HG02885 (cell line): ENCODE results near the gene TAS2R39.
"Not testable (repeated sequence)": the region's sequence is repeated elsewhere in the genome, so short reads cannot be mapped to it uniquely, and the experiment has no call there.

Experiments
- ATAC-seq: cut with Tn5 transposase; IDR thresholded peaks from one replicate; pipeline ENCODE4 v1.9.1; 2021; ENCODE audit warnings: mild to moderate bottlenecking; ENCODE audit not compliant: unreplicated experiment, poor library complexity

Gene TAS2R39

DNA sequence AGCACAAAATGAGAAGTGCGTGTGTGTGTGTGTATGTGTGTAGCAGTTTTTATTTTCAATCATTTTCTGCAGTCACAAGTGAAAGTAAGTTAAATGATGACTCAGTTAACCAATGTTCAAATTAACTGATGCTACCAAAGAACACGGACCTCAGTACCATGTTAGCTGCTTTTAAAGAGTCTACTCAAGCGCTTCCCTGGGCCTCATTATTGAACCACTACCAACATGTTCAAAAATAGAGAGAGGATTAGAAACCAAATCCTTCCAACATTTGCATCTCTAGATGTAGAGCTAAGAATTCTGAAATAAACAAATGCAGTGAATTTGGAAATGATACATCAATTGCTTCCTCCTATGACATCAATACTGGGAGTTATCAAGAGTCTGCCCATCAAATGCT, at the start of gene TAS2R39:
TSS of gene TAS2R39 (plus strand) at position 396 of the 400 bp plus-strand sequence. CDS start at position 396, 0 bp downstream.
- no peak for ATAC-seq

- ATAC-seq: no peak
Measured at GRCh38 chr7:143147070-143147469, 36.1 kb upstream of the TAS2R39 start.

DNA sequence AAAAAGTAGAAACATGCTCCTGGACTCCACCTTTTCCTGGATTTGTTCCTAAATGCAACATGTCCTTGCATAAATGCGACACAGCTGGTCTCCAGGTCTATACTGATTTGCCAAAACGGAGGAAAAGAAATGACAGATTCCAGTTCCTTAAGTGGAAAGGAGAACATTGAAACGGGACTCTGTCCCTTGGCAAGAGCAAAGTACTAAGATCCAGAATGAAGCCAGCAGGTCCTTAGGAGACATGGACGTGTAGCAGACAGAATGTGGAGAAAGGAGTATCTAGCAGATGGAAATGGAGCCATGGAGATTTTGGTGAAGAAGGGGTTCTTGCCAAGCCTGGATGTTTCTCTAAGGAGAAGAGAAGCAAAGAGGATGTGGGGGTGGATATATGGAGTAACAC, 35.2 kb upstream of the TAS2R39 start:
- ATAC-seq: no peak

GRCh38 chr7:143148651-143149050, 34.6 kb upstream of the TAS2R39 start:
- no peak for ATAC-seq

GRCh38 chr7:143150696-143151095, 32.5 kb upstream of the TAS2R39 start:
- not testable (repeated sequence) for ATAC-seq

DNA sequence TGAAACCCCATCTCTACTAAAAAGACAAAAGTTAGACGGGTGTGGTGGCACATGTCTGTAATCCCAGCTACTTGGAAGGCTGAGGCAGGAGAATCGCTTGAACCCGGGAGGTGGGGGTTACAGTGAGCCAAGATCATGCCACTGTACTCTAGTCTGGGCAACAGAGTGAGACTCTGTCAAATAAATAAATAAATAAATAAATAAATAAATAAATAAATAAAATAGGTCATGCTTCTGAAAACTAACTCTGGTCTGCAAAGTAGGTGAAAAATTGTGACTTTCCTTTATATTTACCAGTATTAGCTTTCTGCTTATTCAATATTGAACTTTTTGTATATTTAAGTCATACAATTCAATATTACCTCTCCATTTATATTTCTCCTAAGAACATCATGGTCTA, 24.6 kb upstream of the TAS2R39 start:
- not testable (repeated sequence) for ATAC-seq

DNA sequence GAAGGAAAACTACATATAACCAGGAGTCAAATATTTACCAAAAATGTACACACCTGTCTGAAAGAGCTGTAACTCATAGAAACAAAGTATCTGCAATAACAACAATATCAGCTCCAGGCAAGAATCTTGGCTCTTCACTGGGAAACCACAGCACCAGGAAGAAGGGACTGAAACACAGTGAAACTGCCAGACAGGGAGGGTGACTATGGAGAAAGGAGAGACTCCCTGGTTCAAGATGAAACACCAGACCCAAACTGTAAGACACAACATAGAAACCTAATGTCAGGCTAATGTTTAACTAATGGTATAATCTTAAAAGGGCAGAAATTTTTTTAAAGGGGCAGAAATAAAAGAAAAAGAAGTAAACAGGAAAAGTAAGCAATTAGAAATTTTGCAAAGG, 11.5 kb upstream of the TAS2R39 start:
- no peak for ATAC-seq

DNA sequence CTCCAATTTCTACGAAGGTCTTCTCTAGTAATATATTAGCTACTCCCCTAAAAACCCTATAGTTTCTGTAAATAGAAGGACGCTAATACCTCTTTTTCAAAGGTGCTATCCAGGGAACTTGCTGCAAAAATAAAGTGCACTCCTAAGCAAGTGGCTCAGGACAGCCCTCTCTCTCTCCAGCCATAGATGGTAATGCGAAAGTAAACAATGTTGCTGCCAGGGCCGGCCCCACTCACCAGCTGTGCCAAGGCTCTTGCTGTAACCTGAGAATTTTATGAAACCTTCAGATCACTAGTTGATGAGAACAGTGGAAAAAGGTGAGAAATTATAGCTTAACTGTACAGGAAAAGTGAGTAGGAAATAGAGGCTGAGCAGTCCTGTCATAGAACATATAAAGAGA, 10.9 kb upstream of the TAS2R39 start:
- ATAC-seq: no peak

DNA sequence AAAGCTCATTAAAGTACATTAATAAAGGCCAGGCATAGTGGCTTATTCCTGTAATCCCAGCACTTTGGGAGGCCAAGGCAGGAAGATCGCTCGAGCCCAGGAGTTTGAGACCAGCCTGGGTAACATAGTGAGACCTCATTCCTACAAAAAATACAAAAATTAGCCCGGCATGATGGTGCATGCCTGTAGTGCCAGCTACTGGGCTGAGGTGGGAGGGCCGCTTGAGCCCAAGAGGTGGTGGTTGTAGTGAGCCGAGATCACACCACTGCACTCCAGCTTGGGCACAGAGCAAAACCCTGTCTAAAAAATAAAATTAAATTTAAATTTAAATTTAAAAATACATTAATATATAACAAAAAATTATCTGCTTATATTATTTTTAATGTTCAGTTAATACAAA, 7.1 kb upstream of the TAS2R39 start:
- ATAC-seq: no peak

- ATAC-seq: no peak
Measured at GRCh38 chr7:143177374-143178119, 5.7 kb upstream of the TAS2R39 start.

DNA sequence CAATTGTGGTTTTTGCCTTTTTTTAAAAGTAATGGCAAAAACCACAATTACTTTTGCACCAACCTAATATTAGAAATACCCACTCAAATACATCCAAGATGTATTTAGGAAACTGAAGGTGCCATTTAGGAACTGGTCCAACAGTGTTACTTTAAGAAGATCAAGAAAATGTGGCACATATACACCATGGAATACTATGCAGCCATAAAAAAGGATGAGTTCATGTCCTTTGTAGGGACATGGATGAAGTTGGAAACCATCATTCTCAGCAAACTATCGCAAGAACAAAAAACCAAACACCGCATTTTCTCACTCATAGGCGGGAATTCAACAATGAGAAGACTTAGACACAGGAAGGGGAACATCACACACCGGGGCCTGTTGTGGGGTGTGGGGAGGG, 2.4 kb upstream of the TAS2R39 start:
- not testable (repeated sequence) for ATAC-seq

DNA sequence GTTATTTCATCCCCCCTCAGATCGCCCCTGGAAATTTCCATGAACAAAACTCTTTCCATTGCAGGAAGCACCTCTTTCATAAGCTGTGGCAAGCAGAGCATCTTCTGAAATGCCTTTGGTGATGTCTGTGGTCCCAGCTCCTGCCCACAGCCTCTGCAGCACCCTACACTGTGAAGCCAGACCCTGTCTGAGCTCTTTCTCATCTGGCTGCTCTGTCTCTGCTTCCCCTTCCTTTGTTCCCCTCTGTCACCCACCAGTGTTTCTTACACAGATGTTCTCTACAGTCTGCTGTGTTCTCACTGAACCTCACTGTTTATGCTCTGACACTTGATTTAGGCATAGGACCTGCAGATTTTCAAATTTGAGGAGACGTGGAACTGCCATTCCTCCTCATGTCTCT, 1.9 kb upstream of the TAS2R39 start:
- no peak for ATAC-seq

DNA sequence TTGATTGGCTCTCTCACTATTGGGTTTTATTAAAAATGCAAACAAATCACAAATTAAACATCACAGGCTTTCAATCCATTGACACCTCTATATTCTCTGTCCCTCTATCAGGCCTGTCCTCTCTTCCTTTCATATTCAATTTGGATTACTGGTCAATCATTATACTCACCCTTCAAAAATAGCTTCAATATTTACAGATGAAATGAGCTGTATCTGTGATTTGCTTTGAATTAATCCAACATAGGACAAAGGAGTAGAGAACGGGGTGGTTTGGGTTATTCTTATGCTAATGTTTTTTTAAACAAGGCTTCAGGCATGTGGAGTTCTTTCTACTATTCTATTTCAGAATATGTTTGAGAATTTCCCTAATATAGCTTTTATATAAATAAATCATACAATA, 2.3 kb downstream of the TAS2R39 start:
- no peak for ATAC-seq

- ATAC-seq: no peak
Measured at GRCh38 chr7:143188994-143189393, 5.8 kb downstream of the TAS2R39 start.

- ATAC-seq: no peak
Measured at GRCh38 chr7:143193880-143194279, 10.7 kb downstream of the TAS2R39 start.

DNA sequence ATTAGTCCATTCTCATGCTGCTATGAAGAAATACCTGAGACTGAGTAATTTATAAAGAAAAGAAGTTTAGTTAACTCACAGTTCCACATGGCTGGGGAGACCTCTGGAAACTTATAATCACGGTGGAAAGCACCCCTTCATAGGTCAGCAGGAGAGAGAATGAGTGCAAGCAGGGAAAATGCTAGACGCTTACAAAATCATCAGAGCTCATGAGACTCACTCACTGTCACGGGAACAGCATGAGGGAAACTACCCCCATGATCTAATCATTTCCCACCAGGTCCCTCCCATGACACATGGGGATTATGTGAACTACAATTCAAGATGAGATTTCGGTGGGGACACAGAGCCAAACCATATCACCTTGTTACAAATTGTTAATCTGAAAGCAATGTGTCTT, 15.8 kb downstream of the TAS2R39 start:
- ATAC-seq: peak; percentile 56

DNA sequence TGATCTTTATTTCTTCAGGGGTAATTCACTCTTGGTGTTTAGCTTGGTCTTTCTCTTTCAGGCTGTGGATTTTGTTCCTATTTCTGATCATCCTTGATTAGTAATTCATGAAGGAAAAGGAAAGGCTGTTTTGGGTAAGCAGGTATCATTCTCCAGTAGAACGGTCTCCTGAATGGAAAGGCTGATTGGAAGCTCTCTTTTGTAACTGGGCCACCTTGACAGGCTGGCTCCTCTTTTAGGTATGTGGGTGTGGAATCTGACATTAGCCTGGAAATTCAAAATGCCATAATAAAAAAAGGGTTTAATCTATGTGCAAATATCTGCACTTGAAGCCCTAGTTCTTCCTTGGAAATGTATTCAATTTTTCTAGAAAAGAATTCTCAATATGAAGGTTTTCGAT, 18.9 kb downstream of the TAS2R39 start:
- no peak for ATAC-seq

DNA sequence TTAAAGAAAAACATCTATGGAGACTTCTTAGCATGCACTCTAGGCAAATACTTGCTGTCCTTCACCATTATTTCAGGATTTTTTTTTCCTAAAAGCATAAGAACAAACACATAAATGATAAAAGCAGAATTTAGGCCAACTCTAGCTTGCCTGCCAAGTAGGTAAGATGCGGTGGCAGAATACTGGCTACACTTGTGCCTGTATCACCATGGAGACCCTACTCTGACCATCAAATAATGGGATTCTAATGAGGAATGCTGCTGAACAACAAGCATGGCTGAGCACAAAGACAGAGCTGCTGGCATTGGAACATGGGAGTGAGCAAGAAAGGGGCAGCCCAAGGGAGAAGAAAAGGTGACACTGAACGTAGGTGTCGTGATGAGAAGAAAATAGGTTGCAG, 20.2 kb downstream of the TAS2R39 start:
- ATAC-seq: no peak

- ATAC-seq: peak; percentile 91
Measured at GRCh38 chr7:143205560-143206293, 22.5 kb downstream of the TAS2R39 start.

DNA sequence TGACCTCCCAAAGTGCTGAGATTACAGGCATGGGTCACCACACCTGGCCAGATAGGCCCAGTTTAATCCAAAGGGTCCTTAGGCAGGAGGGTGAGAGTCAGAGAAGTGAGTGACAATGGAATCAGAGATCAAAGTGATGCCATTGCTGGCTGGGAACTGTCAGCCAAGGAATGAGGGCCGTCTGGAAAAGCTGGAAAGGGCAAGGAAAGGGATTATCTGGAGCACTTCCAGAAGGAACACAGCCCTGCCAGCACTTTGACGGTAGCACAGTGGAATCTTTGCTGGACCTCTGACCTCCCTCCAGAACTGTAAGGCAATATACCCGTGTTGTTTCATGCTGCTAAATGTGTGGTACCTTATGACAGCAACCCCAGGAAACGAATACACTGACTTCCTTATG, 27.3 kb downstream of the TAS2R39 start:
- ATAC-seq: no peak

DNA sequence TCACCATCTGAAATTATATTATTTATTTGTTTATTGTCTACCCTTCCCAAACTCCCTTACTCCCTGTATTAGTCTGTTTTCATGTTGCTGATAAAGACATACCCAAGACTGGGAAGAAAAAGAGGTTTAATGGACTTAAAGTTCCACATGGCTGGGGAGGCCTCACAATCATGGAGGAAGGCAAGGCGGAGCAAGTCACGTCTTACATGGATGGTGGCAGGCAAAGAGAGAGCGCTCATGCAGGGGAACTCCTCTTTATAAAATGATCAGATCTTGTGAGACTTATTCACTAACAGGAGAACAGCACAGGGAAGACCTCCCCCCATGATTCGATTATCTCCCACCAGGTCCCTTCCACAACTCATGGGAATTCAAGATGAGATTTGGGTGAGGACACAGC, 30.3 kb downstream of the TAS2R39 start:
- not testable (repeated sequence) for ATAC-seq
